AG04449 (cell line): ENCODE results near the gene DBX1.
"Not testable (repeated sequence)": the region's sequence is repeated elsewhere in the genome, so short reads cannot be mapped to it uniquely, and the experiment has no call there.

Source experiments
- CTCF ChIA-PET: fragments of 350-600 bp; formaldehyde crosslinking; extraction: SDS; loops from one replicate; lab custom pipeline; 2021; ENCODE audit warnings: antibody characterized with exemption; lab: Yijun Ruan, JAX
- POLR2A ChIA-PET: fragments of 400-600, 350-600 bp; formaldehyde crosslinking; extraction: SDS; loops from one replicate; lab custom pipeline; 2020; ENCODE audit warnings: antibody characterized with exemption, inconsistent platforms; lab: Yijun Ruan, JAX
- DNase-seq: peaks from one replicate; pipeline ENCODE4 v3.0.0-alpha.2; 2010; ENCODE audit warnings: low read depth, low spot score
- H3K4me3 ChIP-seq: 2 replicates; pipeline ENCODE4 v1.5.1; 2011; ENCODE audit warnings: low read depth, mild to moderate bottlenecking, control low read depth, low read length
- TF ChIP-seq, protein P1 (sequence below): IDR thresholded peaks from one replicate; pipeline ENCODE4 v1.5.1; 2011; ENCODE audit warnings: mild to moderate bottlenecking, moderate library complexity, low read length, control low read depth, inconsistent platforms; ENCODE audit not compliant: insufficient read depth; ENCODE audit errors: missing control alignments

Gene DBX1

DNA sequence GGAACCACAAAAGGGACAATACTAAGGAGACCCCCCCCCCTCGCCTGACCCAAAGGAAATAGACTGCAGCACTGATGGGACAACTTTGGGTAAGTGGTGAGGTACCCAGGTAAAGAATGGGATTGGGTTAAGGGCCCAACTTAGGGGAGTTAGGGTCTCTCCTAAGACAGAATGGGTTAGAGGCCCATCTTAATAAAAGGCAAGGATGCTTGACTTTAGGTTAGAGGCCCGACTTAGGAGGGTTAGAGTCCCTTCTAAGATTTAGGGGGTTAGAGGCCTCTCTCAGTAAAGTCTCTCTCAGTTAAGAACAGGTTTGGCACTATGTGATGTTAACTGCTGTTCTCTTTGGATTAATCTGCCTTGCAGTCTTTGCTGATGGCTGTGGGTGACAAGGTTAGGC lies 41.0 kb upstream of the DBX1 start:
- H3K4me3 ChIP-seq = no peak overlapping the region
- no peak for DNase-seq
- ChIA-PET CTCF (no interaction called here), POLR2A (no interaction called here)
- TF ChIP-seq, protein P1, sequence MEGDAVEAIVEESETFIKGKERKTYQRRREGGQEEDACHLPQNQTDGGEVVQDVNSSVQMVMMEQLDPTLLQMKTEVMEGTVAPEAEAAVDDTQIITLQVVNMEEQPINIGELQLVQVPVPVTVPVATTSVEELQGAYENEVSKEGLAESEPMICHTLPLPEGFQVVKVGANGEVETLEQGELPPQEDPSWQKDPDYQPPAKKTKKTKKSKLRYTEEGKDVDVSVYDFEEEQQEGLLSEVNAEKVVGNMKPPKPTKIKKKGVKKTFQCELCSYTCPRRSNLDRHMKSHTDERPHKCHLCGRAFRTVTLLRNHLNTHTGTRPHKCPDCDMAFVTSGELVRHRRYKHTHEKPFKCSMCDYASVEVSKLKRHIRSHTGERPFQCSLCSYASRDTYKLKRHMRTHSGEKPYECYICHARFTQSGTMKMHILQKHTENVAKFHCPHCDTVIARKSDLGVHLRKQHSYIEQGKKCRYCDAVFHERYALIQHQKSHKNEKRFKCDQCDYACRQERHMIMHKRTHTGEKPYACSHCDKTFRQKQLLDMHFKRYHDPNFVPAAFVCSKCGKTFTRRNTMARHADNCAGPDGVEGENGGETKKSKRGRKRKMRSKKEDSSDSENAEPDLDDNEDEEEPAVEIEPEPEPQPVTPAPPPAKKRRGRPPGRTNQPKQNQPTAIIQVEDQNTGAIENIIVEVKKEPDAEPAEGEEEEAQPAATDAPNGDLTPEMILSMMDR = no peak

DNA sequence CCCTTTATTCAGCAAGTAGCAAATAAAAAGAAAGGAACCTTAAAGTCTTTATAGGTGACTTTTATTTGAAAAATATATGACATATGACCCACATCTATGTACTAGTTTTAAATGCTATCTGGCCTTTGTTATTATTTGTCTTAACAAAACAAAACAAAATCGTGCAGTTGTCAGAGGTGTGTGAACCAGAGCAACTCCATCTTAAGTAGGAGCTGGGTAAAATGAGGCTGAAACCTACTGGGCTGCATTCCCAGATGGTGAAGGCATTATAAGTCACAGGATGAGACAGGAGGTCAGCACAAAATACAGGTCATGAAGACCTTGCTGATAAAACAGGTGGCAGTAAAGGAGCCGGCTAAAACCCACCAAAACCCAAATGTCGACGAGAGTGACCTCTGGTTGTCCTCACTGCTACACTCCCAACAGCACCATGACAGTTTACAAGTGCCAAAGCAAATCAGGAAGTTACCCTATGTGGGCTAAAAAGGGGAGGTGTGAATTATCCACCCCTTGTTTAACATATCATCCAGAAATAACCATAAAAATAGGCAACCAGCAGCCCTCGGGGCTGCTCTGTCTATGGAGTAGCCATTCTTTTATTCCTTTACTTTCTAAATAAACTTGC lies 40.2 kb upstream of the DBX1 start:
- DNase-seq, CTCF ChIA-PET, H3K4me3 ChIP-seq, POLR2A ChIA-PET: not testable (repeated sequence)

DNA sequence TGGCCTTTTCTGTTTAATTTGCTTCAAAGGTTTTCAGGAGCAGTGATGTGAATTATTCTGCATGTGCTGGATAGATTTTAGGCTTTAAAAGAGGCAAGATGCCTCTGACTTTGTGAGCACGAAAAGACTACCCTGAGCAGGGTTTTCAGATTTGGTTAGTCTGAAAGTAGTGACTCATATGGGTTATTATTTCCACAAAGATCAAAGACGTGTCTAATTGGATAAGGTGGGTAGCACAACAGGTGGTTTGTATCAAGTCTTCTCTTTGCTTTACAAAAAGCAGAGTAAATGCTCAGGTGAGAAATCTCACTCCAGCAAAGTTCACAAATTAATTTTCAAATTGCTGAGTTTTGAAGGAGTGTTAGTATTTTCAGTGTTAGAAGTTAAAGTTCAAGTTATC lies 37.6 kb upstream of the DBX1 start:
- TF ChIP-seq, protein P1 = no peak
- H3K4me3 ChIP-seq = no peak overlapping the region
- no peak for DNase-seq
- ChIA-PET CTCF (no interaction called here), POLR2A (no interaction called here)

DNA sequence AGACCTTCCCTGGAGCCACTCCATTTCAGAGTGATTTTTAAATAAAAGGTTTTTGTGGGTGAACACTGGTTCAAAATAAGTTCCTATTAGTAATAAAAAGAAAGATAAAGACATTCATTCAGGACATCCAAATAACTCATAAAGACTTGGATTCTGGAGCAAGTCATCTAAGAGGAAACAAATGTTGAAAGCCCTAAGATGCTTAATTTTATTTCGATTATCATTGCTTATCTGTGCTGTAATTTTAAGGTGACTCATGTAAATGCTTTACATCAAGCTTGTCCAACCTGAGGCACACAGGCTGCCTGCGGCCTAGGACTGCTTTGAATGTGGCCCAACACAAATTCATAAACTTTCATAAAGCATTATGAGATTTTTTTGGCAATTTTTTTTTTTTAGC lies 34.2 kb upstream of the DBX1 start:
- no peak for DNase-seq
- TF ChIP-seq, protein P1 = no peak
- H3K4me3 ChIP-seq = no peak overlapping the region
- POLR2A ChIA-PET = no interaction called here
- CTCF ChIA-PET = no interaction called here

DNA sequence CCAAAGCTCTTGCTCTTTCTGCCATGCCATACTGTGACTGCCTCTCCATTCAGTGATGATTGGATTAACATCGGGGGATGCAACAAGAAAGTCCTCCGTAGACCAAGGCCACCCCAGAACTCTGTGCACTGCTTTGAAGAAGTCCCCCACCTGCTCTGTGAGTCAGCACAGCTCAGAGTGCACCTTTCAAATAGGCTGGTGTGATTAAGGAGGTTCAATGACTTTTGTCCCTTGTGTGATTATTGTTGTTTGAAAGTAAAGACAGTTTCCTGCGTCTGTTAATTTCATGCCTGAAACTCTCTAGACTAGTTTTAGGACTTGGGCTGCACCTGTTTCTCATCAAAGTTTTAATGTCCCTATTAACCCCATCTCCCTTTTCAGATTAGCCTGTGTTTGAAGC lies 33.0 kb upstream of the DBX1 start:
- DNase-seq = no peak
- H3K4me3 ChIP-seq = no peak overlapping the region
- ChIA-PET POLR2A (no interaction called here), CTCF (no interaction called here)
- TF ChIP-seq, protein P1 = no peak

DNA sequence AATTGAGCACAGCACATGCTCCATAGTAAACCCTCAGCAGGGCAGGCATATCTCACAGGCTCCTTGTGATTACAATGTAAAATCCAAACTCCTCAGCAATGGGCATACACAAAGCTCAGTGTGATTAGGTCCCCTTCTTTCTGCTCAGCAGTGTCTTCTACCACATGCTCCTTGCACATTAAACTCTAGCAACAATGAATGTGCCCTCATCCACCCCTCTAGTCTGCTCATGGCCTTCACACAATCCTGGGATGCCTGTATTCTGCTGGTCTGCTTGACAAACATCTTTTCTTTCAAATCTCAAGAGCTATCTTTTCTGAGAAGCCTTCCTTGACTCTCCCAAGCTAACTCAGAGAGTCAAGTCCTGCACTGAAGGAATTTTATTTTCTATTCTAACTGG lies 32.4 kb upstream of the DBX1 start:
- ChIA-PET CTCF (no interaction called here), POLR2A (no interaction called here)
- no peak overlapping the region for H3K4me3 ChIP-seq
- DNase-seq = no peak
- TF ChIP-seq, protein P1 = no peak

DNA sequence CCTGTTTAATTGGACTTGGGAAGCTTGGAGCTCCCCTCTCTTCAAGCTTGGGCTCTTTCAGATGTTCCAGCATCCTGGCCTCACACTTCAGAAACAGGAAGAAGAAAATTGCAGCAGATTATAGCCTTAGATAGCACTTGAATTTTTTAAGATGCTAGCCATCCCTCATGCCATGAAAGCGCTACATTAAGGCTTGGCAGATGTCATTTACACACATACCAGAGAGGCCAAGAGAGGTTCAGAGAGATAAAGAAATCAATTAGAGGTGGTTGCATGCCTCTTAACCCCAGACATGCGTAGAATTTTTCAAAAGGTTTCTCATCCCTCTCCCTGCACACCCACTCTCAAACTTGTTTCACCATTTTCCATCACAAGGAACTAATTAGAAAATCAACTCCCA lies 31.9 kb upstream of the DBX1 start:
- no peak for DNase-seq
- POLR2A ChIA-PET = no interaction called here
- TF ChIP-seq, protein P1 = no peak
- CTCF ChIA-PET = no interaction called here
- H3K4me3 ChIP-seq = no peak overlapping the region
